Activated T-cell treated with anti-CD3 and anti-CD28 coated beads for 1 hour (primary cell): ENCODE measurements around the gene CCS.
"Not testable (repeated sequence)": the region's sequence is repeated elsewhere in the genome, so short reads cannot be mapped to it uniquely, and the experiment has no call there.

Experiments
- DNase-seq: peaks from one replicate; pipeline ENCODE4 v3.0.0-alpha.2; 2020; ENCODE audit warnings: low read depth

Gene CCS, protein sequence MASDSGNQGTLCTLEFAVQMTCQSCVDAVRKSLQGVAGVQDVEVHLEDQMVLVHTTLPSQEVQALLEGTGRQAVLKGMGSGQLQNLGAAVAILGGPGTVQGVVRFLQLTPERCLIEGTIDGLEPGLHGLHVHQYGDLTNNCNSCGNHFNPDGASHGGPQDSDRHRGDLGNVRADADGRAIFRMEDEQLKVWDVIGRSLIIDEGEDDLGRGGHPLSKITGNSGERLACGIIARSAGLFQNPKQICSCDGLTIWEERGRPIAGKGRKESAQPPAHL

DNA sequence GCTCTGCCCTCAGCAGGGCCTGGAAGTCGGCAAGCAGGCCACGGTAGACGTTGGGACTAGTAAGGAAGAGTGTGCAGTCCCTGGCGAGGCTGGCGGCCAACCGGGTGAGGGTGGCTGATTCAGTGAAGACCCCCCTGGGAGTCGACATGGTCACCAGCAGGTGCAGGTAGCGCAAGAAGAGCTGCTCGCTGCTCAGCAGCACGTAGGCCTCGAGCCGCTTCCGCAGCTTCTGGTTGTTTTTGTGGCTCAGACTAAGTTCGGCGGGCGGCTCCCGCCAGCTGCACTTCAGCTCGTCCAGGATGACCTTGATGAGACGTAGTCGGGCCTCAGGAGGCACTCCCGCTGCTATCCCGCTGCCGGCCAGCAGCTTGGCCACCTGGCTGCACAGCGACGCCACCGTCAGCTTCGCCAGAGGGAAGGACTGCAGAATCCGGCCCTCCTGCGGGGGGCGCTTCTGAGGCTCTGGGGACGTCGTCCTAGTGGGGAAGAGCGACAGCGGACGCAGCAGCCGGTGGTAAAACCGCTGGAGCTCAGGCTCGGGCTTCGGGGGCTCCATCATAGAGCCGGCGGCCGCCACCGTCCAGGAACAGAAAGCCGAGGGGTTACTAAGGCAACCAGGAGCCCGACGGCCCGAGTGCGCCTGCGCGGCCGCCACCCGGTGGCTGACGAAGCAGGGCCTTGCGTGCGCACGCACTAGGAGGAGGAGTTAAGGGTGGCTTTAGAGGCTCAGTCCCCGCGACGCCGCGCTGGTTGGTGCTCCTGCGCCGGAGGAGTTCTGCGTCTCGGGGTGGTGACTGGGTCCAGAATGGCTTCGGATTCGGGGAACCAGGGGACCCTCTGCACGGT lies at the start of gene CCS, which contains the start of gene CCDC87:
CCS (plus strand) TSS at position 729 of the 846 bp plus-strand sequence; CDS start at position 806, 77 bp downstream.
CCDC87 (minus strand) TSS at position 607 of the 846 bp plus-strand sequence; CDS start at position 559, 48 bp downstream.
- DNase-seq = peak; percentile 99

DNA sequence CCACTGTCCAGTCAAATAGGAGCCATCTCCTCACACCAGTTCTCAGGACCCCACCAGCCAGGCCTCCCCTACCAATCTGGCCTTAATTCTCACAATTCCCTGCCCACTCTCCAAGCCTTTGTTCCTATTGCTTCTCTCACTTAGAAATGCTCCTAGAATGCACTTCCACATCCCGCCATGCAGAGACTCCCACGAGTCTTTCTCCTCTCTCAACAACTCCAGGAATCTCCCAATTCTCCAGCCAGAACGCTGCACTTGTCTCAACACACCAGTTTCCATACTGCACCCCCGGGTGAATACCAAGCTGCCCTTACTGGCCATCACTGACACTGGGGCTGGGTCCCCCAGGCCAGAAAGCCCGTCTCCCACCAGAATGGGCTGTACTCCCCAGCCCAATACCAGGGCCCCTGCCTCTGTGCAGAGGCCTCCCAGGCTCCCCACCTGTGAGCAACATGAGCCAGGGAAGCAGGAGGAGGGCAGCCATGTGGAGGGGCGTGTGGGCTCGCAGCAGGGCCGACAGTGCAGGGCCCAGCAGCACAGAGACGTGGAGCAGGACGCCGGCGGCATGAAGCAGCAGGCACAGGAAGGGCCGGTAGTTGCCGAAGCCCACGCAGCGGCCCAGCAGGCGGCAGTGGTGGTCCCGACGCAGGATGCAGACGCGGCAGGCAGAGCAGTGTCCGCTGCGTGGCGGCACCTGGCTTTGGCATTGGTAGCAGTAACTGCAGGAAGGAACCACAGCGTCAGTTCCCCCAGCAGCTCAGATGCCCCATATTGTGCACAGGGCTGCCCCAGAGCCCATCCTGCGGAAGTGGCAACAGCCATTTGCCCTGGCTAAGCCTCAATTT lies 49.5 kb upstream of the CCS start:
- DNase-seq = peak; percentile 45

DNA sequence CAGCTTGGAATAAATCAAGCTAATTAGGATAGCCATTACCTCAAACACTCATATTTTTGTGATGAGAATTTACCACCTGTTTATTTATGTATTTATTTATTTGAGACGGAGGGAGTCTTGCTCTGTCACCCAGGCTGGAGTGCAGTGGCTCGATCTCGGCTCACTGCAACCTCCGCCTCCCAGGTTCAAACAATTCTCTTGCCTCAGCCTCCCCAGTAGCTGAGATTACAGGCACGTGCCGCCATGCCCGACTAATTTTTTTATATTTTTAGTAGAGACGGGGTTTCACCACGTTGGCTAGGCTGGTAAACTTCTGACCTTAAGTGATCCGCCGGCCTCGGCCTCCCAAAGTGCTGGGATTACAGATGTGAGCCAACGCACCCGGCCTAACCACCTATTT lies 48.0 kb upstream of the CCS start:
- not testable (repeated sequence) for DNase-seq

DNA sequence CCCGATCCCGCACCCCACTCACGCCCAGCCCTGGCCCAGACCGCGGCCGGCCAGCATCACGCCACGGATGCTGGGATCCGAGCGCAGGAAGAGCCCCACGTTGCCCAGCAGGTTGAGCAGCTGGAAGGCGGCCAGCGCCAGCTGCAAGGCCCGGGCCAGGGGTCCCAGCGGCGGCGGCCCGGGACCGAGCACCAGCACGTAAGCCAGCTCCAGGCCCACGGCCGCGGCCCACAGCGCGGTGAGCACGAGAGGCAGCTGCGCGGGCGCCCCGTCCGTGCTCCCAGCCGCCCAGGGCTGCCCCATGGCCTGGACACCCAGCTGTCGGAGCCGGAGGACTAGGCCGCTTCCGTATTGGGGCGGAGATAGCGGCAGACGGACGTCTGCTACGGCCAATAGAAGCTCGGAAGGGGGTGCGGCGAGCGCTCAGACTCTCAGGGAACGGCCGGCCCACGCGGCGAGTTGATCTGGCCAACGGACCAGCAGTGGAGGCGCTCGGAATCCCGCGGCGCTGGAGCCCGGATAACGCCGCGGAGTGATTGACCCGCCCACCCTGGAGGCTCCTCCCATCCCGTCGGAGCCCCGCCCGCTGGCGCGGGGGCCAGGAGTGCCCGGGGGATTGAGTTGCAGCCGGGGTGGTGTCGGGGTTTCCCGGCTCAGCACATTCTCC lies 47.2 kb upstream of the CCS start, which contains the start of gene ZDHHC24:
ZDHHC24 (minus strand) TSS at position 348 of the 667 bp plus-strand sequence; CDS start at position 303, 45 bp downstream.
- peak; percentile 65 for DNase-seq

DNA sequence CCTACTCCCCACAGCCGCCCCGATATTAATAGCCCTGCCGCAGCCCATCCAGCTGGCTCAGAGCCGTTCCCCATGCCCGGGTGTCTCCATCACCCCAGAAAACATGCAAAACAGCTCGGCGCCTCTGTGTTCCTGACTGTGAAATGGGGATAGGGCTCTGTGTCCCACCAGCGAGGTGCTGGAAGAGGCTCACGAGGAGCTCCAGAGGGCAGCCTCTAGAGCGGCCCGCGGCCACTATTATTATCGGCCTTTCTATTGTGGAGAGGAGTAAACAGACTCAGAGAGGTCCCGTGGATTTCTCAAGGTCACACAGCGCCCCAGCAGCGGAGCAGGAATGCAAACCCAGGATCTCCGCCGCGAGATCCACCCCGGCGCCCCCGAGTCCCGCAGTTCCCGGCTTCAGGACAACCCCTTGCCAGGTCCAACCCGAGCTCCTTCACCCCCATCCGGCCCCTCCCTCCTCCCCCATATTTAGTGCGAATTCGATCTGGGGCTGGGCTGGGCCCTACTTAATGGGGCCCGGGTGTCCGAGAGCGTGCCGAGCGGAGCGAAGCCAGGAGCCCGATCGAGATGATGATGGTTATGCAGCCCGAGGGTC lies 46.5 kb upstream of the CCS start, which contains the start of gene ACTN3:
ACTN3 (plus strand) TSS at position 536 of the 598 bp plus-strand sequence; CDS start at position 571, 35 bp downstream.
- DNase-seq = no peak

DNA sequence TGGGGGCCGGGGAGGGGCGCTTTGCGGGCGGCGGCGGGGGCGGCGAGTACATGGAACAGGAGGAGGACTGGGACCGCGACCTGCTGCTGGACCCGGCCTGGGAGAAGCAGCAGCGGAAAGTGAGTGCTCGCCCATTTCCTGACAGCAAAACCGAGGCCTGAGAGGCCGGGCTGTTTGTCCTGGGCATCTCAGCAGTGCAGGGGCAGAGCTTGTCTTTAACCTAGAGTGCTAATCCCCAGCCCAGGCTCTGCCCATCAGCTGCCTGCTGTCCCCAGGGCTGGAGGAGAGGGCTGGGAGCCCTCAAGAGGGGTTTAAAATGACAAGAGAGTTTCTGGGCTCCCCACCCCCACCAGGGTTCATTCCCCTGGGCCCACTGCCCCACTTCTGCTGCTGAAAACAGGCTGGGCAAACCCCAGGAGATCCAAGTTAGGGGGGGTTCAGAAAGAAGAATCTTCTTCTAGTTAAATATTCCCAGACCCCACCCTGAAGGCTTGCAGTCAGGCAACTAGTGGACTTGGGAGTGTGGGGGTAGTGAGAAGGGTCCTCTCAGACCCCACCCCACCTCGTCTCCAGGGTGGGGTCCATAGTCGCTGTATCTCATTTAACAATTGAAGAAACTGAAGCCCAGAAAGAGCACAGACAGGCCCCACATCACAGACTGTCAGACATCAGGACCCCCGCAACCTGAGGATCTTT lies 45.9 kb upstream of the CCS start:
- no peak for DNase-seq

DNA sequence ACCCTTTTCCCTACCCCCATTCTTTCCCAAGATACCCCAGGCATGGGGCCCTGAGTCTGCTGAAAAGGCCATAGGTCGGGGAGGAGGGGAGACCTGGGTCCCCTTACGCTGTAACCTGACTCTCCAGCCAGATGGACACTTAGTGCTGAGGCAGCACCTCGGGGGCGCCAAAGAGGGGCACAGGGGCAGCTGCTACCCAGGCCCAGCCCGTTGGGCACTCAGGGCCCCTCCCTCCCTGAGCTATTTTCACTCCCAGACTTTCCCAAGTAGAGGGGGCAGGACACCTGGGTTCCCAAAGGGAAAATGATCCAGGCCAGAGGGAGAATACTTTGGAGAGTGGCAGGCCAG lies 45.3 kb upstream of the CCS start:
- DNase-seq = no peak

DNA sequence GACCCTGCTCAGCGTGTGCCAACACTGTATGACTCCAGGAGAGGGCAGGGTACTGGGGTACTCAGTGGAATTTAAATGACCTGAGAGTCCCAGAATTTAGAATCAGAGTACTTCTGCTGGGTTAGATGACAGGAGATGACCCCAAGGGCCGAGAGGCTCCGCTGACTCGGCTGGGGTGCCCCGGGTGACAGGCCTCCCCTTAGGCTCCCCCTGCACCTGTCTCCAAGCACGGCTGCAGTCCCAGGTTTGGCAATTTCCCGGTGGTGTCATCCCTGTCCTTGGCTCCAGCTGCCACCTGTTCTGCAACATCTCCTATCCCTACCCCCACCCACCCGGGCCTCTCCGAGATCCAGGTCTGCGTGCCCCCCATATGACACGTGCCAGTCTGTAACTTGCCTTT lies 44.9 kb upstream of the CCS start:
- DNase-seq = no peak

DNA sequence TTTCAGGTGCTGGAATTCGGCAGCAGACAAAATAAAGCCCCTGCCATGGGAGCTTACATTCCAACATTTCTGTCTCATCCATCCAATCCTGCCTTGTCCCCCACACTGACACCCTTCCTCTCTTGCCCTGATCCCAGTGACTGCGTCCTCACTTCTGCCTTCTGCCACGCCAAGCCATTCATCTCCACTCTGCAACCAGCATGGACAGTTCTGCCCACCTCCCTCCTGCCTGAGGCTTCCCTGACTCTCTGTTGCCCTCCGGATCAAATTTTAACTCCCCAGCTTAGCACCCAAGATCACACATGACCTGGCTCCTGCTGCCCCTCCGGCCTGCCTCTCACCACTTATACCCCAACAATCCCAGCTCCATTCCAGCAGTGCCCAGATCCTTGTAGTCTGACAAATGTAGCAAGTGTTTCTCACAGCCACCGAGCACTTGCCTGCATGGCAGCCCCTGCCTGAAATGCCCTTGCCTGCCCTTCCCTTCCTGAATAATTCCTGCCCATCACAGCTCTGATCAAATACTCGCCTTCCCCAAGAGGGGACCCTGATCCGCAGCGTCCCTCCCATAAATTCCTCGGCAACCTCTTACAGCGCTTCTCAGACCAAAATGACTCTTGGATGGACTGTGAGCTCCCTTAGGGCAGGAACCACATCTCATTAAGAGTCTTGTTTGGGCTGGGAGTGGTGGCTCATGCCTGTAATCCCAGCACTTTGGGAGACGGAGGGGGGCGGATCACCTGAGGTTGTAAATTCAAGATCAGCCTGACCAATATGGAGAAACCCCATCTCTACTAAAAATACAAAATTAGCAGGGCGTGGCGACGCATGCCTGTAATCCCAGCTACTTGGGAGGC lies 44.0 kb upstream of the CCS start:
- no peak for DNase-seq

DNA sequence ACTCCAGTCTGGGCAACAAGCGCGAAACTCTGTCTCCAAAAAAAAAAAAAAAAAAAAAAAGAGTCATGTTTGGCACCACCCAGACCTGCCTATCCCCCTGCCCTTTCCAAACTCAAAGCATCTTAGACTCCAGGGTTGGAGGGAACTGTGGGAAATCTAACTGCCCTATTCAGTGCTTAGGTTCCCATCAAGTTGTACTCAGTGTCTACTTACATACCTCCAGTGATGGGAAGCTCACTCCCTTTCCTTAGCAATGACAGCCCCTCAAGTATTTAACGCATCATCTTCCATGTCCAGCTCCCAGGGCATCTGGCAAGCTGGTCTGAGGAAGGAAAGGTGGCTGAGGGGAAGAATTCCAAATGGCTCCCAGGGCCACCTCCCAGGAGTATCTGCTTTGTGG lies 43.3 kb upstream of the CCS start:
- DNase-seq = no peak

DNA sequence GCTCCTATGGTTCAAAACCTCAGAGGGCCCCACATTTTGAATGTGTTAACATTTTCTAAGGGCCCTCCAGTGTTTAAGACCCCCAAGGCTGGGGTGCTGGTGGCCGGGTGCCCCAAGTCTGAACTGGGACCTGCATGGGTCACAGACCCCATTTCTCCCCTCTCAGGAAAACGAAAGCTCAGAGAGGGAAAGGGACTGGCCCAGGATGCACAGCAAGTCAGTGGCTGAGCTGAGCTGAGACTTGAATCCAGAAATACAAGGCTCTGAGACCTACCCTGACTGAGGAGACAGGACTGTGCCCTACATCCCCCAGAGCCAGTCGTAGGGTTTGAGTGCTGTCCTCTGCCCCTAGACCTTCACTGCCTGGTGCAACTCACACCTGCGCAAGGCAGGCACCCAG lies 42.1 kb upstream of the CCS start:
- DNase-seq = no peak

DNA sequence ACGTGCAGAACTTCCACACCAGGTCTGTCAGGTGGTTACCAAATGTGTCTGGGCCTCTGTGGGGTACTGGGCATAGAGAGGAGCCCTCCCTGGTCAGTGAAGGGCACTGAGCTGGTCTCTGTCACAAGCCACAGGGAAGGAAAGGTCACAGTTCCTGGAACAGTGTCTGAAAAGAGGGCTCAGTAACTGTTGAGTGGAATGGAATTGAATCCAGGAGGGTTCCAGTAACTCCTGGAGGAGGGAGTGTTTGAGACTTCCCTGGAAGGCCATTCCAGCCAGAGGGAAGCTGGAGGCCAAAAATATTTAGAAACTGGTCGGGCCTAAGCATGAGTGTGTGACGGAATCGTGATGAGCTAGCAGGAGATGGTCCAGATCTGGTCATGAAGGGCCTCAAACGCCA lies 38.4 kb upstream of the CCS start:
- DNase-seq = no peak

DNA sequence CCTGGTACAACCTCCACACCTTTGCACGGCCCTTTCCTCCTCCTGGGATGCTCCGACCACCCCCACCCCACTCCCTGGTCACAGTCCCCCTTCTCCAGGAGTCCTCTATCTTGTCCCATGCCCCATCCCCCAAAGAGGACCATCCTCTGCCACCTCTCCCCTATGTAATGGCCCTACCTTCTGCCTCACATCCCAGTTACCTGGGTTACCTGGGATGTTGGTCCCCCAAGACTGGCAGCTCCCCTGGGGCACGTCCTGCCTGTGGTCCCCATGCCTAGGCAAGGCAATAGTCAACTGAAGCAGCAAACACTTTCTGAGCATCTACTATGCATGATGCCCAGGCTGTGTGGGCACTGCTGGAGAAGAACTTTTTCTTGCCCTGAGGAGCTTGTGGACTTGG lies 37.6 kb upstream of the CCS start:
- no peak for DNase-seq

DNA sequence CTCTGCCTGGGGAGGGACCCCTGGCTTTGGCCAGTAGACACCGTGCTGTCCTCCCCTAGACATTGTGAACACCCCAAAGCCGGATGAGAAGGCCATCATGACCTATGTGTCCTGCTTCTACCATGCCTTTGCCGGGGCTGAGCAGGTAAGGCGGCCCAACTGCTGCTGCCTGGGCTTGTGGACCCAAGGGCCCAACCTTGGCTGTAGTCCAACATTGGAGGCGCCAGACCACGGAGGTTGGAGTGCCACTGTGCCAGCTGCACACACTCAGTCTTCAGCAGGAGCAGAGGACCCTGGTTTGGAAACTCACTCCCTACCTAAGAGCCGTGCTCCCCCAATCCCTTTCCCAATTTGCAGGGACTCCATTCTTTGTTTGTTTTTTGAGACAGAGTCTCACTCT lies 36.9 kb upstream of the CCS start:
- no peak for DNase-seq

DNA sequence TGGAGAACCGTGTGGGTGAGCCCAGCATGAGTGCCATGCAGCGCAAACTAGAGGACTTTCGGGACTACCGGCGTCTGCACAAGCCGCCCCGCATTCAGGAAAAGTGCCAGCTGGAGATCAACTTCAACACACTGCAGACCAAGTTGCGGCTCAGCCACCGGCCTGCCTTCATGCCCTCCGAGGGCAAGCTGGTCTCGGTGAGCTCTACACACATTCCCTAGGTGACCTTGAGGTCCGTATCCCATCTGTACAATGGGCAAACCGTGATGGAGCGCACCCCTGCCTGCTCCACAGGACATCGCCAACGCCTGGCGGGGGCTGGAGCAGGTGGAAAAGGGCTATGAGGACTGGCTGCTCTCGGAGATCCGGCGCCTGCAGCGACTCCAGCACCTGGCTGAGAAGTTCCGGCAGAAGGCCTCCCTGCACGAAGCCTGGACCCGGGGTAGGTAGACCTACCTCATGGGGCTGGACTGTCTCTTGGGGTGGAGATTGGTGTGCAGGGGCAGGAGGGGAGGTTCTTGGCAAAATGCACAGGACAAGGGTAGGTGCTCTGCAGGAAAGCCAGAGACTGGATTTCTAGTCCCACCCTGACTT lies 35.2 kb upstream of the CCS start:
- DNase-seq = no peak

DNA sequence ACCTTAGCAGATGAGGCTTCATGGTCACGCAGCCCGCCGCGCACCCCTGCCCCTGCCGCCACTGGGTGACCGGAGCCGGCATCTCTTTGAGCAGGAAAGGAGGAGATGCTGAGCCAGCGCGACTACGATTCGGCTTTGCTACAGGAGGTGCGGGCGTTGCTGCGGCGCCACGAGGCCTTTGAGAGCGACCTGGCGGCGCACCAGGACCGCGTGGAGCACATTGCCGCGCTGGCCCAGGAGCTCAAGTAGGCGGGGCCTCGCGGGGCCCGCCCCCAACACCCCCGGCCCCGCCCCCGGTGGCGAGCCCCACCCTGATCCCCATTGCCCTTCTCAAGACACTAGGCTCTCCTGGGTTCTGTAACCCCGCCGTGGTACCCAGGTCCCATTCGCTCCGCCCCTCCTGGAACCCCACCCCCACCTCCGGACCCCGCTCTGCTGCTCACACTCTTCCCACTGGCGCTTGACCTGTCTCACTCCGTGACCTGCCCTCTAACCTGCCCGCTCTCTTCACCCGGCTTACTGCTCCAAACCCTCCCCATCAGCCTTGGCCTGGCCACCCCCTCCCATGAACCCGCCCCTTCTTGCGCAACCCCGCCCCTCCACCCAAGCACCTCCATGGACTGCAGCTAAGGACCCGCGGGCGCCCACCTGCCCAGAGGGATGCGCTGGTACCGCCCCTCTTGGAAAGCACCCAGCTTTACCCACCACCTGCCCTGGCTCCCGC lies 33.7 kb upstream of the CCS start:
- no peak for DNase-seq

DNA sequence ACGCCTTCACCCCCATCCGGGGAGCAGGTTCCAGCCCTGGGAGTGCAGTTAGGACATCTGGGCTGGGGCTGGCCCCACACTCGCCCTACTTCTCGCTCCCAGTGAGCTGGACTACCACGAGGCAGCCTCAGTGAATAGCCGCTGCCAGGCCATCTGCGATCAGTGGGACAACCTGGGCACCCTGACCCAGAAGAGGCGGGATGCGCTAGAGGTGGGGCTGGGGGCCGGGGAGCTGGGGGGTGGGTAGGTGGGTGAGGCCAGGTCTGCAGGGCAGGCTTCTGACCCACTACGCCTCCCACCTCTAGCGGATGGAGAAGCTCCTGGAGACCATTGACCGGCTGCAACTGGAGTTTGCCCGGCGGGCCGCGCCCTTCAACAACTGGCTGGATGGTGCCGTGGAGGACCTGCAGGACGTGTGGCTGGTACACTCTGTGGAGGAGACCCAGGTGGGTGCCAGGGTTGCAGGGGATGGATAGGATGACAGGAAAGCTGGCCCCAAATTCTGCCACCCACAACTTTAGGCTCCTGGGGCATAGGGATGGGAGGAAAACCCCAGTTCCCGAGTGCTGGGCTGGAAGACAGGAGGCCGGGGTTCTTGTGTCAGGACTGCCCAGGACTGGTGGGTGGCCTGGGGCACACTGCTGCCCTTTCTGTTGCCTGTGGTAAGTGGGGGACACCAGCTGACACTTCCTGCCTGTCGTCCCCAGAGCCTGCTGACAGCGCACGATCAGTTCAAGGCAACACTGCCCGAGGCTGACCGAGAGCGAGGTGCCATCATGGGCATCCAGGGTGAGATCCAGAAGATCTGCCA lies 32.9 kb upstream of the CCS start:
- DNase-seq = no peak
